ENCODE results near the gene CUL1. TPM values are rescaled to one million over a fixed set of nuclear protein-coding genes. Genes with fewer than 3 reads are reported as not detected.

CUL1 gene
- total and polyA plus RNA-seq, 8 donors, result 32.5 to 59.7 (median 57.8) TPM

DNA sequence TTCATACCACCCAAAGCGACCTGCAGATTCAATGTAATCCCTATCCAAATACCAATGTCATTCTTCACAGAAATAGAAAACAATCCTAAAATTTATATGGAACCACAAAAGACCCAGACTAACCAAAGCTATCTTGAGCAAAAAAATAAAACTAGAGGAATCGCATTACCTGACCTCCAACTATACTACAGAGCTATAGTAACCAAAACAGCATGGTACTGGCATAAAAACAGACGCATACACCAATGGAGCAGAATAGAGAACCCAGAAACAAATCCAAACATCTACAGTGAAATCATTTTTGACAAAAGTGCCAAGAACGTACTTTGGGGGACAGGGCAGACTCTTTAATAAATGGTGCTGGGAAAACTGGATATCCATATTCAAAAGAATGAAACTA is 16.9 kb upstream of the CUL1 start:
- DNase-seq, result no peak
- TF ChIP-seq, protein P1, sequence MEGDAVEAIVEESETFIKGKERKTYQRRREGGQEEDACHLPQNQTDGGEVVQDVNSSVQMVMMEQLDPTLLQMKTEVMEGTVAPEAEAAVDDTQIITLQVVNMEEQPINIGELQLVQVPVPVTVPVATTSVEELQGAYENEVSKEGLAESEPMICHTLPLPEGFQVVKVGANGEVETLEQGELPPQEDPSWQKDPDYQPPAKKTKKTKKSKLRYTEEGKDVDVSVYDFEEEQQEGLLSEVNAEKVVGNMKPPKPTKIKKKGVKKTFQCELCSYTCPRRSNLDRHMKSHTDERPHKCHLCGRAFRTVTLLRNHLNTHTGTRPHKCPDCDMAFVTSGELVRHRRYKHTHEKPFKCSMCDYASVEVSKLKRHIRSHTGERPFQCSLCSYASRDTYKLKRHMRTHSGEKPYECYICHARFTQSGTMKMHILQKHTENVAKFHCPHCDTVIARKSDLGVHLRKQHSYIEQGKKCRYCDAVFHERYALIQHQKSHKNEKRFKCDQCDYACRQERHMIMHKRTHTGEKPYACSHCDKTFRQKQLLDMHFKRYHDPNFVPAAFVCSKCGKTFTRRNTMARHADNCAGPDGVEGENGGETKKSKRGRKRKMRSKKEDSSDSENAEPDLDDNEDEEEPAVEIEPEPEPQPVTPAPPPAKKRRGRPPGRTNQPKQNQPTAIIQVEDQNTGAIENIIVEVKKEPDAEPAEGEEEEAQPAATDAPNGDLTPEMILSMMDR (IDR thresholded peaks at IDR 0.05), result no peak
- Histone ChIP-seq H3K4me1 (peaks cover 0 to 7% of the 10 kb centered on the region in 2 donors), H3K27ac (no peak overlapping the region), H3K27me3 (no peaks in the 10 kb centered on the region), H3K4me3 (no peak overlapping the region), H3K9me3 (no peaks in the 10 kb centered on the region), H3K36me3 (no peaks in the 10 kb centered on the region)
- ATAC-seq, result no peak
- intact Hi-C loops (cut with DNase I), result no loop called here

- intact Hi-C loops (cut with DNase I), result no loop called here
- Histone ChIP-seq H3K4me3 (no peak overlapping the region), H3K9me3 (no peaks in the 10 kb centered on the region), H3K4me1 (peaks cover 0 to 14% of the 10 kb centered on the region in 2 donors), H3K27ac (no peak overlapping the region), H3K36me3 (no peaks in the 10 kb centered on the region), H3K27me3 (no peaks in the 10 kb centered on the region)
- peak; percentile 49 for ATAC-seq
- peak in 1 of 4 donors; percentile 30 for DNase-seq
- TF ChIP-seq, protein P1 (IDR thresholded peaks at IDR 0.05), result no peak
Observed at GRCh38 chr7:148684289-148684830, 14.3 kb upstream of the CUL1 start.

DNA sequence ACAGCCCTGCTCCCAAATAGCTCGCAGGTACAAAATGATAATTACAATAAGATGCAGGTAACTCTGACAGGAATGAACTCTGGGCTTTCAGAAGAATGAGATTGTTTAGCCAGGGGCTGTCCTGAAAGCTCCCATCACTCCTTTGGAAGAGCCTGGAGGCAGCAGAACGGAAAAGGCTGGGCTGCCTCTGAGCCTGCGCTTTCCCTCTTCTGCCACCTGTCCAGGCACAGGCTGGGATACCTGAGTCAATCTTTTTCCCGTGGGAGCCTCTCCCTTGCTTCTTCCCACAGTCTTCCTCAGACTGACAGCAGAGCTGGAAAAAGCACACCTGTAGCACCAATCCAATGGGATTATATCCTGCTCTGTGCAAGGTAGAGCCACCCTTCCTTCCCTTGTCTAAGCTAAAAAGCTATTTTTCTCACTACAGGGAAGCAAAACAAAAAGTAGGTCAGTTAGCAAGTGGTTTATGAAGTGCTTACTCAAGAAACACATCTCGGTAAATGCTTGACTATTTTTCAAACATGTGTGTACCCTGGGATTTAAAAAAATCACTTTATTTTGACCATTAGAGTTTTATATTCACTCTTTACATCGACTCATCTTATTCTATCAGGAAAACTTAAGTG is 12.3 kb upstream of the CUL1 start:
- Histone ChIP-seq H3K27me3 (no peaks in the 10 kb centered on the region), H3K4me3 (no peak overlapping the region), H3K9me3 (no peaks in the 10 kb centered on the region), H3K36me3 (no peaks in the 10 kb centered on the region), H3K4me1 (peaks cover 0 to 14% of the 10 kb centered on the region in 2 donors), H3K27ac (no peak overlapping the region)
- DNase-seq (no peak), ATAC-seq (peak; percentile 75)
- TF ChIP-seq, protein P1 (IDR thresholded peaks at IDR 0.05), result no peak
- intact Hi-C loops (cut with DNase I), result no loop called here

DNA sequence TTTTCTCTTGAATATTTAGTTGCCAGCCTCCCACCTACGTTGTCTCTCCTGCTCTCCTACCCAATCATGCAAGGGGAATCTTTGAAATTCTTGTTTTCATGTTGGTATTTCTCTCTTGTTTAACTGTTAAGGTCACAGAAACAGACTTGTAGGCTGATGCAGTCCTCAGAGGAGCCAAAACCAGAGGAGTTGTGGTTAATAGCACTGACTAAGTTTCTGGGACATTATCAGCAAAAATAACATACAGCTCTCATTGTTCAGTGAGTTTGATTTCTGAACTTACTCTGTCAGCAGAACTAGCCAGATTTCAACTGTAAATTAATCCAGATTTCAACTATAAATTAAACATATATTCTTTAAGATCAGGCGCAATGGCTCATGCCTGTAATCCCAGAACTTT is 11.1 kb upstream of the CUL1 start:
- TF ChIP-seq, protein P1 (IDR thresholded peaks at IDR 0.05), result no peak

DNA sequence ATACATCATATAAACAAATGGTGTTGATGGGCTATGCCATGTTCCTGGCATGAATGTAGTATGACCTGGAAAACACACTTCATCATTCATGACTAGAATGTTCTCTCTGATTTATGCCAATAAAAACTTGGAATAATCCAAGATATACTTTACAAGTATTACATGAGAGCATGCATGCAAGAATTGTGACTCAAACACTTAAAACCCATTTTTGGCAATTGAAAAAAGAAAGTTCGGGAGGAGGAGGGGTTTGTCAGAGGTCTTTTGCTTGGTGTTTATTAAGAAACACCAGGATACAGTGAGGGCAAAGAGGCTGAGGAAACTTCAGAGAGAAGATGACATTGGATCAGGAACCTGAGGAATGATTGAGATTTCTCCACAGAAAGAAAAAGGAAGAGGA is 10.2 kb upstream of the CUL1 start:
- ATAC-seq, result peak; percentile 54

More for the DNA sequence above, 11.1 kb upstream of the CUL1 start:
- Histone ChIP-seq H3K27me3 (no peaks in the 10 kb centered on the region), H3K9me3 (no peaks in the 10 kb centered on the region), H3K4me3 (no peak overlapping the region), H3K4me1 (peaks cover 0 to 14% of the 10 kb centered on the region in 2 donors), H3K36me3 (no peaks in the 10 kb centered on the region), H3K27ac (no peak overlapping the region)
- DNase-seq (no peak), ATAC-seq (no peak)
- intact Hi-C loops (cut with DNase I), result no loop called here

More for the DNA sequence above, 10.2 kb upstream of the CUL1 start:
- Histone ChIP-seq H3K36me3 (no peaks in the 10 kb centered on the region), H3K4me3 (no peak overlapping the region), H3K27me3 (no peaks in the 10 kb centered on the region), H3K4me1 (peaks cover 0 to 14% of the 10 kb centered on the region in 2 donors), H3K9me3 (no peaks in the 10 kb centered on the region), H3K27ac (peak overlapping the region in 1 of 2 donors; percentile 16)
- TF ChIP-seq, protein P1 (IDR thresholded peaks at IDR 0.05), result no peak
- DNase-seq, result no peak
- intact Hi-C loops (cut with DNase I), result no loop called here

Measured in left lung (tissue), 10 donors.